Measurements from ENCODE around the gene MAP3K14.

The MAP3K14 gene

GRCh38 chr17:45339646-45340605 is 23.1 kb upstream of the MAP3K14 start:
- H3K4me3 ChIP-seq (ENCODE audit: low read depth, low read length) = no peak overlapping the region
- H3K79me2 ChIP-seq = no peaks in the 10 kb centered on the region
- no peak overlapping the region for H3K9ac ChIP-seq
- no peak overlapping the region for H3K4me2 ChIP-seq (ENCODE audit: low read length)
- no peak overlapping the region for H2AFZ ChIP-seq
- H3K9me3 ChIP-seq (ENCODE audit: control insufficient read depth, low read length) = no peaks in the 10 kb centered on the region
- no peaks in the 10 kb centered on the region for H3K27me3 ChIP-seq (ENCODE audit: control insufficient read depth, insufficient read depth, low read length)
- TF ChIP-seq CTCF (IDR thresholded peaks at IDR 0.05) = no peak
- no peaks in the 10 kb centered on the region for H3K36me3 ChIP-seq (ENCODE audit: control insufficient read depth, insufficient read depth, low read length)
- peaks cover 21% of the 10 kb centered on the region for H3K4me1 ChIP-seq
- H3K27ac ChIP-seq = no peak overlapping the region

- Histone ChIP-seq H3K4me1 (peaks cover 25% of the 10 kb centered on the region), H3K79me2 (no peaks in the 10 kb centered on the region), H3K9ac (no peak overlapping the region), H3K9me3 (ENCODE audit: control insufficient read depth, low read length) (no peaks in the 10 kb centered on the region), H3K4me3 (ENCODE audit: low read depth, low read length) (no peak overlapping the region), H3K27ac (peak overlapping the region; percentile 58), H3K36me3 (ENCODE audit: control insufficient read depth, insufficient read depth, low read length) (no peaks in the 10 kb centered on the region), H3K27me3 (ENCODE audit: control insufficient read depth, insufficient read depth, low read length) (no peaks in the 10 kb centered on the region), H2AFZ (no peak overlapping the region), H3K4me2 (ENCODE audit: low read length) (no peak overlapping the region)
- no peak for TF ChIP-seq CTCF (IDR thresholded peaks at IDR 0.05)
Measured at GRCh38 chr17:45338996-45339535, 22.2 kb upstream of the MAP3K14 start.

DNA sequence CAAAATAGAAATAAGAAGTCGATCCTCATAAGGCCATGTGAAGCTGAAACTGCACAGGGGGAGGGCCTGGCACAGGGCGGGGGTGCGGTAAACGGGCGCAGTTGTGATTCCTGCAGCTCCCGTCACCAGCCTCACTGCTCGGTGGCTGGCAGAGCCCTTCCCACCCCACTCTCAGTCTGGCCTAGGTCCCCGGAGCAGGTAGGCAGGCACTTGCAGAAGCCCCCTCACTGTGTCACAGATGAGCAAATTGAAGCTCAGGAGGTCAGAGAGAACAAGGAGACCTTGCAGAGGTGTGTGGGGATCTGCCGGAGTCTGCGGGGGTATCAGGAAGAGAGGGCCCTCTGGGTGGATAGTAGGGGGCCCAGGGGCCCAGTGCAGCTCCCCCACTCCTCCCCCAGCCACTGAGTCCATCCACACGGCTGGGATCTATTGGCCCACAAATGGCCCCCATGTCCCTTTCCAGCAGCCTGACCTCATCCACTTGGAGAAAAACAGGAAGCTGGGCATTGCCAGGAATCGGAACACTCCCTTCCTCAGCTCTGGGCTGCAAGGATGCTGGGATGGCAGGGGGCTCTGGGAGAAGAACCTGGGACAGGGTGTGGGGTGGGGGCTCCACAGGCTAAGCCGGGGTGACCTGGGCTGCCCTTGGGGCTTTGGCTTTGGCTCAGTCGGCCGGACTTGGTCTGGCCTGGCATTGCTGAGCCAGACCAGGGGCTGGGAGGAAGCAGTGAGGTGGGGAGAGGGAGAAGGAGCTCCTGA is 21.4 kb upstream of the MAP3K14 start:
- Histone ChIP-seq H3K27ac (peak overlapping the region; percentile 58), H3K79me2 (no peaks in the 10 kb centered on the region), H3K9me3 (ENCODE audit: control insufficient read depth, low read length) (no peaks in the 10 kb centered on the region), H3K27me3 (ENCODE audit: control insufficient read depth, insufficient read depth, low read length) (no peaks in the 10 kb centered on the region), H3K4me1 (peaks cover 25% of the 10 kb centered on the region), H3K4me3 (ENCODE audit: low read depth, low read length) (no peak overlapping the region), H3K4me2 (ENCODE audit: low read length) (no peak overlapping the region), H2AFZ (peak overlapping the region; percentile 30), H3K9ac (no peak overlapping the region), H3K36me3 (ENCODE audit: control insufficient read depth, insufficient read depth, low read length) (no peaks in the 10 kb centered on the region)
- no peak for TF ChIP-seq CTCF (IDR thresholded peaks at IDR 0.05)

DNA sequence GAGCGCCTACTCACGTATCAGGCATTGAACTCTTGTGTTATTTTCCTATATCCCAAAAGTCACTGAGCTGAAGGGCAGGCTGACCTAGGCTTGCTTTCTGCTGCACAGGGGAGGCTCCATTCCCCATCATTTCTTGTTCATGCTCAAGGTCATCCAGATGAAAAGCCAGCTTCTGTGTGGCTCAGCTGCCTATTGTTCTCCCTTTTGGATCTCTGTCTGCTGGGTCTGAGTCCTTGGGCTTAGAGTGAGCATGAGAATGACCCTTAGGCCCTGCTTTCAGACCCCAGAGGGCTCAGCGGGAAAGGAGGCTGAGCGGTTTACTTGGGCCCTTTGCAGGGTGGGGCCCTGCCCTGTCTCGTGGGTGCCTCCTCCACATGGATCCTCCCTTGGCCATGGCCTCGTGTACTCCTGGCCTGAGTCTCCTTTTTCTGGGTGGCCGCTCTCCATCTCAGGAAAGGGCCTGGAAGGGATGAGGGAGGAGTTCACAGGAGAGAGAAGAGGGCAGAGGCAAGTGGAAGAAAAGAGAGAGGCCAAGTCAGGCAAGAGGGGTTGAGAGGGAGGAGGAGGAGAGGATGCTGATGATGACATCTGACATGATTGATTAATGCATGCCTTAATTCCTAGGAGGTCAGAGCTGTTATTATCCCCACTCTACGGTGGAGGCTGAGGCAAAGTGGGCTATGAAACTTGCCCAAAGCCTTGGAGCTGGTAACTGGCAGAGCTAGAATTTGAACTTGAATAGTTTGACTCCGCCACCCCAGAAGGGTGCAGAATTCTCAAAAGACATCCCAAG is 19.8 kb upstream of the MAP3K14 start:
- Histone ChIP-seq H3K4me3 (ENCODE audit: low read depth, low read length) (no peak overlapping the region), H3K4me2 (ENCODE audit: low read length) (no peak overlapping the region), H3K27me3 (ENCODE audit: control insufficient read depth, insufficient read depth, low read length) (no peaks in the 10 kb centered on the region), H2AFZ (peak overlapping the region; percentile 81), H3K79me2 (no peaks in the 10 kb centered on the region), H3K9ac (no peak overlapping the region), H3K27ac (peak overlapping the region; percentile 84), H3K9me3 (ENCODE audit: control insufficient read depth, low read length) (no peaks in the 10 kb centered on the region), H3K36me3 (ENCODE audit: control insufficient read depth, insufficient read depth, low read length) (no peaks in the 10 kb centered on the region), H3K4me1 (peaks cover 20% of the 10 kb centered on the region)
- no peak for TF ChIP-seq CTCF (IDR thresholded peaks at IDR 0.05)
